Activated effector memory CD4-positive, alpha-beta T cell treated with Interleukin-2 at 50 U/mL for 16 hours (primary cell): ENCODE data around the gene POLR3GL.
A peak's percentile ranks its signal among the peaks of the same experiment; 100 is the strongest.
"Not testable (repeated sequence)": the region's sequence is repeated elsewhere in the genome, so short reads cannot be mapped to it uniquely, and the experiment has no call there.

Source experiments
- DNase-seq: peaks from one replicate; pipeline ENCODE4 v3.0.0-alpha.2; 2020

Gene POLR3GL

GRCh38 chr1:145964328-145965118 lies at the start of gene POLR3GL, which contains the start of gene ANKRD34A:
Gene POLR3GL, plus strand, starts transcription at chr1:145964690. Its CDS starts 10,176 bp downstream, at chr1:145974866.
Gene ANKRD34A, minus strand, starts transcription at chr1:145964575. Its CDS starts 2,816 bp downstream, at chr1:145961759.
- peak; percentile 87 for DNase-seq

GRCh38 chr1:145916745-145917144 lies 47.7 kb upstream of the POLR3GL start:
- no peak for DNase-seq

GRCh38 chr1:145917595-145917994 lies 46.9 kb upstream of the POLR3GL start:
- no peak for DNase-seq

- DNase-seq = peak; percentile 92
Observed at GRCh38 chr1:145918144-145918991, 46.1 kb upstream of the POLR3GL start, which contains the start of gene PEX11B. Gene PEX11B, minus strand, starts transcription at chr1:145918717. Its CDS starts 29 bp downstream, at chr1:145918688.

- no peak for DNase-seq
Observed at GRCh38 chr1:145918992-145919939, 45.2 kb upstream of the POLR3GL start.

GRCh38 chr1:145920297-145920696 lies 44.2 kb upstream of the POLR3GL start:
- DNase-seq = not testable (repeated sequence)

GRCh38 chr1:145922266-145922665 lies 42.2 kb upstream of the POLR3GL start:
- no peak for DNase-seq

- DNase-seq = no peak
Observed at GRCh38 chr1:145926686-145927062, 37.8 kb upstream of the POLR3GL start.

- peak; percentile 91 for DNase-seq
Observed at GRCh38 chr1:145927063-145927886, 37.2 kb upstream of the POLR3GL start, which contains the start of gene RBM8A. Gene RBM8A, minus strand, starts transcription at chr1:145927484. Its CDS starts 58 bp downstream, at chr1:145927426.

GRCh38 chr1:145927916-145928643 lies 36.4 kb upstream of the POLR3GL start:
- DNase-seq = no peak

- not testable (repeated sequence) for DNase-seq
Observed at GRCh38 chr1:145932522-145933009, 31.9 kb upstream of the POLR3GL start.

GRCh38 chr1:145935708-145936107 lies 28.8 kb upstream of the POLR3GL start:
- DNase-seq = no peak

GRCh38 chr1:145936247-145936646 lies 28.2 kb upstream of the POLR3GL start:
- DNase-seq = no peak

GRCh38 chr1:145937436-145937835 lies 27.1 kb upstream of the POLR3GL start:
- DNase-seq = no peak

GRCh38 chr1:145942405-145942804 lies 22.1 kb upstream of the POLR3GL start:
- no peak for DNase-seq

- DNase-seq = no peak
Observed at GRCh38 chr1:145942871-145943270, 21.6 kb upstream of the POLR3GL start.

- DNase-seq = no peak
Observed at GRCh38 chr1:145944532-145944931, 20.0 kb upstream of the POLR3GL start.

- no peak for DNase-seq
Observed at GRCh38 chr1:145946477-145946986, 18.0 kb upstream of the POLR3GL start.

- DNase-seq = no peak
Observed at GRCh38 chr1:145947551-145947950, 16.9 kb upstream of the POLR3GL start.

- no peak for DNase-seq
Observed at GRCh38 chr1:145949219-145949618, 15.3 kb upstream of the POLR3GL start.
